H1 (cell line): ENCODE results near the gene ZBTB20. TPM values are rescaled to one million over a fixed set of nuclear protein-coding genes. Genes with fewer than 3 reads are reported as not detected.

Experiments
- CTCF ChIA-PET: fragments of 300-600 bp; sonication (Branson Sonifier 250); formaldehyde crosslinking; loops from one replicate; lab custom pipeline; 2021; ENCODE audit not compliant: partially characterized antibody; lab: Charles Lee
- POLR2A ChIA-PET: fragments of 300-600 bp; sonication (Branson Sonifier 250); formaldehyde crosslinking; loops from one replicate; lab custom pipeline; 2021; ENCODE audit warnings: inconsistent platforms; ENCODE audit not compliant: partially characterized antibody; lab: Charles Lee
- DNase-seq, 2 experiments: peaks; one replicate each; pipeline versions ENCODE4 v3.0.0 to v3.0.0-alpha.2; 2010 to 2022; ENCODE audit warnings: low spot score in 2 of 2, low read depth in 1 of 2, mixed read lengths in 1 of 2
- FAIRE-seq: peaks from 2 replicates; lab custom pipeline; 2011; peaks lifted over from hg19 to GRCh38; lab: Jason Lieb, UNC
- H2AFZ ChIP-seq: 2 replicates; pipeline ENCODE4 v1.8.1; 2012; ENCODE audit warnings: low read length, inconsistent platforms
- H2AK5ac ChIP-seq: 2 replicates; pipeline ENCODE4 v1.6.1; 2013; ENCODE audit warnings: low read depth, low read length
- H2BK120ac ChIP-seq: replicated peaks from 2 replicates; pipeline ENCODE3; 2013; ENCODE audit warnings: low read depth, low read length, inconsistent platforms
- H2BK12ac ChIP-seq: 2 replicates; pipeline ENCODE4 v1.6.1; 2013; ENCODE audit warnings: low read depth, low read length
- H2BK15ac ChIP-seq: 2 replicates; pipeline ENCODE4 v1.6.1; 2013; ENCODE audit warnings: low read length
- H2BK20ac ChIP-seq: 2 replicates; pipeline ENCODE4 v1.6.1; 2013; ENCODE audit warnings: low read length
- H2BK5ac ChIP-seq: 2 replicates; pipeline ENCODE4 v1.6.1; 2013; ENCODE audit warnings: low read depth, low read length
- H3K14ac ChIP-seq: 2 replicates; pipeline ENCODE4 v1.6.1; 2013; ENCODE audit warnings: inconsistent platforms; ENCODE audit not compliant: insufficient read length
- H3K18ac ChIP-seq: 2 replicates; pipeline ENCODE4 v1.6.1; 2013; ENCODE audit warnings: low read length; ENCODE audit errors: extremely low read depth
- H3K23ac ChIP-seq: 2 replicates; pipeline ENCODE4 v1.6.1; 2013; ENCODE audit warnings: inconsistent platforms; ENCODE audit not compliant: insufficient read length
- H3K23me2 ChIP-seq: 2 replicates; pipeline ENCODE4 v1.6.1; 2013; ENCODE audit warnings: low read depth, low read length
- H3K27ac ChIP-seq: 2 replicates; pipeline ENCODE4 v1.6.1; 2011; ENCODE audit warnings: low read depth, low read length, inconsistent platforms
- H3K27me3 ChIP-seq, 4 experiments: replicated peaks in 1 of 4; 1 replicate in 1 of 4; 2 replicates in 3 of 4; pipeline versions ENCODE4 v1.6.1 to v1.8.1; 2011 to 2013; ENCODE audit warnings: low read length in 3 of 4, mild to moderate bottlenecking in 3 of 4, inconsistent platforms in 2 of 4, mixed read lengths in 2 of 4, moderate library complexity in 1 of 4; ENCODE audit not compliant: control insufficient read depth in 3 of 4, insufficient read depth in 3 of 4; ENCODE audit errors: extremely low read depth in 1 of 4
- H3K36me3 ChIP-seq, 4 experiments: 2 replicates each; pipeline versions ENCODE4 v1.6.1 to v1.8.1; 2011 to 2013; ENCODE audit warnings: mild to moderate bottlenecking in 4 of 4, low read length in 3 of 4, moderate library complexity in 2 of 4, control low read depth in 1 of 4, inconsistent platforms in 1 of 4; ENCODE audit not compliant: insufficient read depth in 4 of 4, control insufficient read depth in 2 of 4
- H3K4ac ChIP-seq: replicated peaks from 2 replicates; pipeline ENCODE3; 2013; ENCODE audit warnings: low read length, low read depth, mixed read lengths, inconsistent platforms; ENCODE audit not compliant: insufficient read length
- H3K4me1 ChIP-seq, 4 experiments: replicated peaks in 1 of 4; 1 replicate in 1 of 4; 2 replicates in 3 of 4; pipeline versions ENCODE4 v1.6.1 to v1.8.1; 2011 to 2013; ENCODE audit warnings: low read length in 3 of 4, inconsistent platforms in 2 of 4, mixed read lengths in 1 of 4; ENCODE audit not compliant: insufficient read depth in 4 of 4, control insufficient read depth in 3 of 4
- H3K4me2 ChIP-seq, 2 experiments: 2 replicates each; pipeline versions ENCODE4 v1.6.1 to v1.8.1; 2011 to 2013; ENCODE audit warnings: low read depth in 2 of 2, low read length in 2 of 2, control low read depth in 1 of 2, inconsistent platforms in 1 of 2, mild to moderate bottlenecking in 1 of 2; ENCODE audit not compliant: insufficient read depth in 1 of 2
- H3K4me3 ChIP-seq, 4 experiments: fragments of 200-600, 300-600 bp in 1 of 4; sonication (generic), shearing (Covaris generic), sonication (Bioruptor Twin) in 1 of 4; 2 replicates each; pipeline versions ENCODE4 v1.5.1 to v1.8.1; 2011 to 2016; ENCODE audit warnings: low read length in 4 of 4, low read depth in 3 of 4, control low read depth in 2 of 4, inconsistent platforms in 2 of 4, mild to moderate bottlenecking in 2 of 4, mixed read lengths in 1 of 4, moderate library complexity in 1 of 4; ENCODE audit not compliant: insufficient read depth in 2 of 4; ENCODE audit errors: extremely low read depth in 1 of 4
- H3K56ac ChIP-seq: replicated peaks from 2 replicates; pipeline ENCODE3; 2013; ENCODE audit warnings: low read depth, mild to moderate bottlenecking, mixed read lengths, low read length, inconsistent platforms; ENCODE audit not compliant: insufficient read length
- H3K79me1 ChIP-seq: 2 replicates; pipeline ENCODE4 v1.6.1; 2013; ENCODE audit warnings: low read depth, low read length, control low read depth
- H3K79me2 ChIP-seq, 2 experiments: 2 replicates each; pipeline versions ENCODE4 v1.6.1 to v1.8.1; 2012 to 2013; ENCODE audit warnings: low read length in 2 of 2, mild to moderate bottlenecking in 2 of 2, inconsistent platforms in 1 of 2; ENCODE audit not compliant: insufficient read depth in 2 of 2, control insufficient read depth in 1 of 2
- H3K9ac ChIP-seq, 4 experiments: replicated peaks in 1 of 4; 1 replicate in 1 of 4; 2 replicates in 3 of 4; pipeline versions ENCODE4 v1.6.1 to v1.8.1; 2011 to 2013; ENCODE audit warnings: low read depth in 3 of 4, low read length in 3 of 4, control low read depth in 2 of 4, mild to moderate bottlenecking in 2 of 4, moderate library complexity in 2 of 4, inconsistent platforms in 1 of 4; ENCODE audit errors: extremely low read depth in 1 of 4
- H3K9me3 ChIP-seq, 2 experiments: 2 replicates each; pipeline versions ENCODE4 v1.6.1 to v1.8.1; 2012 to 2013; ENCODE audit warnings: mild to moderate bottlenecking in 2 of 2, moderate library complexity in 2 of 2, control low read depth in 1 of 2, inconsistent platforms in 1 of 2, low read depth in 1 of 2, low read length in 1 of 2, mixed read lengths in 1 of 2; ENCODE audit not compliant: insufficient read depth in 2 of 2
- H4K20me1 ChIP-seq, 2 experiments: replicated peaks in 1 of 2; 2 replicates each; pipeline versions ENCODE3 to v1.8.1; 2011 to 2013; ENCODE audit warnings: inconsistent platforms in 2 of 2, low read length in 2 of 2, mild to moderate bottlenecking in 1 of 2; ENCODE audit not compliant: insufficient read depth in 2 of 2, control insufficient read depth in 1 of 2
- H4K5ac ChIP-seq: 2 replicates; pipeline ENCODE4 v1.6.1; 2013; ENCODE audit warnings: low read length, low read depth, mixed read lengths, inconsistent platforms; ENCODE audit not compliant: insufficient read length
- H4K8ac ChIP-seq: 2 replicates; pipeline ENCODE4 v1.8.0; 2013; ENCODE audit warnings: mild to moderate bottlenecking, moderate library complexity, low read length, inconsistent platforms; ENCODE audit not compliant: insufficient read depth; ENCODE audit errors: extremely low read depth
- H4K91ac ChIP-seq: replicated peaks from 2 replicates; pipeline ENCODE3; 2013; ENCODE audit warnings: low read length, mixed read lengths, inconsistent platforms; ENCODE audit not compliant: insufficient read length
- KDM5A ChIP-seq: fragments of 200-600 bp; IDR thresholded peaks from 2 replicates; pipeline ENCODE4 v1.7.1; 2012; ENCODE audit warnings: mild to moderate bottlenecking, low read length, inconsistent platforms, mixed read lengths
- WGBS, 2 experiments: shearing (Covaris generic) in 1 of 2; methylation state at CpG; one replicate each; pipeline versions ENCODE4 v1.1.6 to v1.1.7; 2013 to 2015; ENCODE audit warnings: low lambda C conversion rate in 2 of 2, mixed read lengths in 2 of 2, inconsistent platforms in 1 of 2, low coverage in 1 of 2, missing lambda C conversion rate in 1 of 2; ENCODE audit not compliant: insufficient replicate concordance in 2 of 2, insufficient coverage in 1 of 2, insufficient read length in 1 of 2; ENCODE audit errors: extremely low coverage in 1 of 2, missing lambda C conversion rate in 1 of 2; 5-methylcytosine and 5-hydroxymethylcytosine counted together
- polyA plus RNA-seq, 7 experiments: library from polyadenylated mRNA; depleted of rRNA in 3 of 7; stranded (reverse) in 5 of 7; unstranded in 2 of 7; fragments of >200 nt in 5 of 7; fragments of 200-250 nt in 2 of 7; gene quantifications; 1 replicate in 5 of 7; 2 replicates in 1 of 7; 4 replicates in 1 of 7; pipeline versions ENCODE4 v1.2.1 to v1.2.3, GENCODE V29; 2011 to 2013; ENCODE audit warnings: missing spikeins in 2 of 7, mixed read lengths in 2 of 7
- total RNA-seq: library from RNA; stranded (reverse); fragmentation: NEBNext Ultra II Directional; extraction: Animal tissue kit (Norgen Biotek cat#: 25700); gene quantifications from 2 replicates; pipeline ENCODE4 v1.2.1, GENCODE V29; 2021

The ZBTB20 gene
- total and polyA plus RNA-seq, 2 of the 8 experiments (the other 6 are each of a cell fraction or from before 2014, with no cell fraction given) = 0.35 to 1.3 TPM

GRCh38 chr3:114642951-114643741, 503.9 kb downstream of the ZBTB20 start:
- Histone ChIP-seq H3K18ac (no peak overlapping the region), H3K27me3 (no peaks in the 10 kb centered on the region), H3K79me2 (no peaks in the 10 kb centered on the region), H3K9ac (no peak overlapping the region), H3K56ac (no peak overlapping the region), H3K79me1 (no peaks in the 10 kb centered on the region), H3K4ac (no peak overlapping the region), H2AFZ (no peak overlapping the region), H4K20me1 (no peaks in the 10 kb centered on the region), H2BK15ac (no peak overlapping the region), H4K91ac (no peak overlapping the region), H4K8ac (no peak overlapping the region), H3K4me3 (no peak overlapping the region), H3K4me2 (no peak overlapping the region), H3K23me2 (no peaks in the 10 kb centered on the region), H3K14ac (no peak overlapping the region), H3K36me3 (no peaks in the 10 kb centered on the region), H2BK5ac (no peak overlapping the region)
- DNase-seq = no peak
- ChIA-PET CTCF (interaction anchor here (0.6 kb wide), 1 partner anchor 38 kb away, joined by 3 read pairs; no protein-coding TSS in a partner anchor), POLR2A (no interaction called here)
- FAIRE-seq = no peak
- whole genome bisulfite sequencing, 2 experiments = 90% methylated on average over 1 of the region's 1 CpG; no CpG with 5 or more reads in 1 of the 2 experiments
- TF ChIP-seq KDM5A = no peak
- TF ChIP-seq, all 59 proteins: peak for 0
- no peak overlapping the region for H2BK120ac ChIP-seq
- no peak overlapping the region for H2BK20ac ChIP-seq
- H2BK12ac ChIP-seq = no peak overlapping the region
- H3K27ac ChIP-seq = no peak overlapping the region
- peaks cover 0 to 4% (median 0%) of the 10 kb centered on the region in 4 experiments; a peak in 1 of 7 replicates for H3K4me1 ChIP-seq
- no peak overlapping the region for H2AK5ac ChIP-seq
- H3K9me3 ChIP-seq = no peaks in the 10 kb centered on the region
- no peak overlapping the region for H3K23ac ChIP-seq
- H4K5ac ChIP-seq = no peak overlapping the region
